T-cell (primary cell): Measurements from ENCODE around the gene TBK1. TPM values are rescaled to one million over a fixed set of nuclear protein-coding genes. Genes with fewer than 3 reads are reported as not detected.
"Not testable (repeated sequence)": the region's sequence is repeated elsewhere in the genome, so short reads cannot be mapped to it uniquely, and the experiment has no call there.

ENCODE experiments used
- ATAC-seq, 4 experiments: fragments of 200-7000 bp in 3 of 4; fragments of 150-1000 bp in 1 of 4; cut with Tn5 transposase; replicated peaks in 1 of 4; 1 replicate in 3 of 4; 2 replicates in 1 of 4; pipeline ENCODE4 v1.10.0; 2021; ENCODE audit warnings: moderate library complexity in 3 of 4, mild to moderate bottlenecking in 2 of 4, moderate number of reproducible peaks in 1 of 4
- CTCF ChIA-PET, 2 donors: fragments of 300-600 bp; sonication (Branson Sonifier 250); formaldehyde crosslinking; loops; one replicate each; lab custom pipeline; 2022; ENCODE audit warnings: antibody characterized with exemption in 2 of 2; lab: Charles Lee
- POLR2A ChIA-PET, 2 donors: fragments of 300-600 bp; sonication (Branson Sonifier 250); formaldehyde crosslinking; loops; one replicate each; lab custom pipeline; 2022; ENCODE audit warnings: antibody characterized with exemption in 2 of 2; lab: Charles Lee
- DNase-seq, 35 experiments: peaks; one replicate each; pipeline versions ENCODE4 v3.0.0 to v3.0.0-alpha.2; 2013 to 2023
- H3K27ac ChIP-seq: one replicate; pipeline ENCODE4 v1.5.1; 2013; ENCODE audit warnings: low read length
- H3K27me3 ChIP-seq, 2 experiments: replicated peaks in 1 of 2; 1 replicate in 1 of 2; 2 replicates in 1 of 2; pipeline versions ENCODE4 v1.6.1 to v1.7.0; 2013; ENCODE audit warnings: low read length in 1 of 2, mixed read lengths in 1 of 2; ENCODE audit not compliant: control insufficient read depth in 2 of 2, insufficient read depth in 2 of 2; ENCODE audit errors: extremely low read depth in 1 of 2
- H3K36me3 ChIP-seq, 2 donors: 1 replicate in 1 of 2; 2 replicates in 1 of 2; pipeline versions ENCODE4 v1.6.1 to v1.7.0; 2013; ENCODE audit warnings: low read length in 1 of 2; ENCODE audit not compliant: control insufficient read depth in 2 of 2, insufficient read depth in 1 of 2; ENCODE audit errors: extremely low read depth in 1 of 2
- H3K4me1 ChIP-seq, 2 experiments: 1 replicate in 1 of 2; 2 replicates in 1 of 2; pipeline versions ENCODE4 v1.6.1 to v1.7.0; 2013; ENCODE audit warnings: low read length in 2 of 2, mixed read lengths in 1 of 2; ENCODE audit not compliant: insufficient read depth in 2 of 2, control insufficient read depth in 1 of 2; ENCODE audit errors: extremely low read depth in 1 of 2
- H3K4me3 ChIP-seq, 2 donors: 1 replicate in 1 of 2; 2 replicates in 1 of 2; pipeline versions ENCODE4 v1.5.1 to v1.7.0; 2013; ENCODE audit warnings: mild to moderate bottlenecking in 2 of 2, low read length in 1 of 2, moderate library complexity in 1 of 2; ENCODE audit not compliant: control insufficient read depth in 1 of 2; ENCODE audit errors: extremely low read depth in 1 of 2
- H3K9me3 ChIP-seq: 2 replicates; pipeline ENCODE4 v1.7.0; 2013
- H3K27ac Mint-ChIP-seq, 2 donors: one replicate each; pipeline ENCODE4 v1.8.0; 2020 to 2021; ENCODE audit warnings: mild to moderate bottlenecking in 2 of 2, mixed read lengths in 2 of 2
- H3K27me3 Mint-ChIP-seq, 2 donors: one replicate each; pipeline ENCODE4 v1.8.0; 2021 to 2022; ENCODE audit warnings: mixed read lengths in 2 of 2
- H3K36me3 Mint-ChIP-seq: one replicate; pipeline ENCODE4 v1.8.0; 2021; ENCODE audit warnings: mixed read lengths
- H3K4me1 Mint-ChIP-seq, 3 donors: one replicate each; pipeline ENCODE4 v1.8.0; 2020 to 2022; ENCODE audit warnings: mixed read lengths in 3 of 3, mild to moderate bottlenecking in 1 of 3
- H3K4me3 Mint-ChIP-seq, 3 donors: one replicate each; pipeline ENCODE4 v1.8.0; 2020 to 2022; ENCODE audit warnings: mild to moderate bottlenecking in 3 of 3, mixed read lengths in 3 of 3, moderate library complexity in 3 of 3
- H3K9me3 Mint-ChIP-seq, 3 donors: one replicate each; pipeline ENCODE4 v1.8.0; 2020 to 2022; ENCODE audit warnings: mixed read lengths in 3 of 3
- WGBS: methylation state at CpG from one replicate; pipeline ENCODE4 v1.1.5; 2013; ENCODE audit warnings: missing lambda C conversion rate; ENCODE audit not compliant: insufficient coverage; 5-methylcytosine and 5-hydroxymethylcytosine counted together
- total RNA-seq, 35 experiments: library from RNA in 6 of 35; stranded (reverse) in 6 of 35; fragments of 120-200 nt in 1 of 35; gene quantifications; one replicate each; pipeline versions ENCODE4 v1.2.1 to v1.2.4 and lab custom pipeline; 2013 to 2026

The TBK1 gene
- total RNA-seq, 5 donors from 2014 or later (not counting 1 experiment from before 2014, with no cell fraction given): 8.9 to 20.0 (median 13.5) TPM

DNA sequence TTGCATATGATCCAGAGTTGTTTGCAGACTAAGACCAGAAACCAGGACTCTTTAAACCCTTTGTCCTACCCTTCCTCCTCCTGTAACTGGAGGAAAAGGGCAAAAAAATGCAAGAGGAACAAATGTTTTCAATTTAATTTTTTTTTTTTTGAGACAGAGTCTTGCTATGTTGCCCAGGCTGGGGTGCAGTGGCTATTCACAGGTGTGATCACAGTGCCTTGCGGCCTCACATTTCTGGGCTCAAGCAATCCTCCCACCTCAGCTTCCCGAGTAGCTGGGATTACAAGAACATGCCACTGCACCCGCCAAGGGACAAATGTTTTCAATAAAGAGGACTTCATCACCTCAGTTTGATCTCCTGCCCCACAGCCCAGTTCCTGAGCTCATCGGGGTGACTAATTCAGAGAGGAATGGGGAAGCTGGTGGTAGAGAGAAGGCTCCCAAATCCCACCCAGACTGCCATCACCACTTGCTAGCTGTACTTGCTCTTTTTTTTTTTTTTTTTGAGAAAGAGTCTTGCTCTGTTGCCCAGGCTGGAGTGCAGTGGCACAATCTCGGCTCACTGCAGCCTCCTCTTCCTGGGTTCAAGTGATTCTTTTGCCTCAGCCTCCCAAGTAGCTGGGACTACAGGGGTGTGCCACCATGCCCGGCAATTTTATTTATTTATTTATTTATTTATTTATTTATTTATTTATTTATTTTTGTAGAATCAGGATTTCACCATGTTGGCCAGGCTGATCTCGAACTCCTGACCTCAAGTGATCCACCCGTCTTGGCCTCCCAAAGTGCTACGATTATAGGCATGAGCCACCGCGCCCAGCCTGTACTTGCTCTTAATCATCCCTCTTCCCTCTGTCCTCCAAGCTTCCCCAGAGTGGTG, 71.9 kb downstream of the TBK1 start:
- H3K36me3 Mint-ChIP-seq, H3K27ac Mint-ChIP-seq, H3K27me3 ChIP-seq, CTCF ChIA-PET, H3K4me1 ChIP-seq, H3K27me3 Mint-ChIP-seq, DNase-seq, H3K4me3 ChIP-seq, ATAC-seq, H3K9me3 Mint-ChIP-seq, H3K4me1 Mint-ChIP-seq, H3K36me3 ChIP-seq, H3K4me3 Mint-ChIP-seq, H3K9me3 ChIP-seq, H3K27ac ChIP-seq: not testable (repeated sequence)
- POLR2A ChIA-PET: interaction anchor here in 1 of 2 donors (0.6 kb wide), 1 partner anchor 496 kb away, joined by 3 read pairs; no protein-coding TSS in a partner anchor
- 96% methylated on average over 4 of the region's 11 CpGs for WGBS

DNA sequence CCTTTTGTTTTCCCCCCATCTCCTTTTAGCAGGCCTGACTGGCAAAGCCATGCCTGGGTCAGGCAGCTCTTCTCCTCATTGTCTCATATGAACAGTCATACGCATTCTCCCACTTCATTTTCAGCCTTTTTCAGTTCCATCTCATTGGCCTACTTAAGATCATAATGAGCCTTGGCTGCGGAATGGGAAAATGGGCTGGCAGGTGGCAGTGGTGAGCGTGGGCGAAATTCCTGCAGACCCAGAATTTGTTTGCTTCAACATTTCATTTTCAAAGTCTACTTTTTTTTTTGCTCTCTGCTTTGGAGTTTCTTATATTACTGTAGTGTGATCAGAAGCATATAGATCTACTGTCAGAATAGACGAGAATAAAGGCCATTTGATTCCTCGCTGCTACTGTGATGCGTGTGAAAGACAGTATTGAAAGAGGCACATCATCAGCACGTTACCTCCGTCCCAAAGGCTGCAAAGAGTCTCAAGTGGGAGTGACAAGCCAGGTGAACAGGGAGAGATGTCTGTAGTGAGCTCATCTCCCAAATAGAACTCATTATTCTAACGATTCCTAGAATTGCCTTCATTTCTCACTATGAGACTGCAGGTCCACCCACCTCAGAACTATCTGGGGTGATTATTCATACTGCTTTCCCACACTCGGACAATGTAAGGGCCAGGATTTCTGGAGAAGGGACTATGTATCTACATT, 73.7 kb downstream of the TBK1 start:
- H3K9me3 ChIP-seq: no peaks in the 10 kb centered on the region
- ATAC-seq (no peak), DNase-seq (no peak)
- H3K36me3 ChIP-seq: no peaks in the 10 kb centered on the region
- H3K4me1 Mint-ChIP-seq: no peaks in the 10 kb centered on the region
- H3K27me3 Mint-ChIP-seq: peaks cover 4 to 6% of the 10 kb centered on the region in 2 donors
- H3K27ac Mint-ChIP-seq: no peak overlapping the region
- no peaks in the 10 kb centered on the region for H3K36me3 Mint-ChIP-seq
- ChIA-PET CTCF (no interaction called here), POLR2A (no interaction called here)
- no peaks in the 10 kb centered on the region for H3K4me1 ChIP-seq
- H3K27me3 ChIP-seq: no peaks in the 10 kb centered on the region
- H3K9me3 Mint-ChIP-seq: no peaks in the 10 kb centered on the region
- no peak overlapping the region for H3K4me3 Mint-ChIP-seq
- no peak overlapping the region for H3K4me3 ChIP-seq
- H3K27ac ChIP-seq: no peak overlapping the region
- WGBS: 100% methylated on average over 1 of the region's 11 CpGs

DNA sequence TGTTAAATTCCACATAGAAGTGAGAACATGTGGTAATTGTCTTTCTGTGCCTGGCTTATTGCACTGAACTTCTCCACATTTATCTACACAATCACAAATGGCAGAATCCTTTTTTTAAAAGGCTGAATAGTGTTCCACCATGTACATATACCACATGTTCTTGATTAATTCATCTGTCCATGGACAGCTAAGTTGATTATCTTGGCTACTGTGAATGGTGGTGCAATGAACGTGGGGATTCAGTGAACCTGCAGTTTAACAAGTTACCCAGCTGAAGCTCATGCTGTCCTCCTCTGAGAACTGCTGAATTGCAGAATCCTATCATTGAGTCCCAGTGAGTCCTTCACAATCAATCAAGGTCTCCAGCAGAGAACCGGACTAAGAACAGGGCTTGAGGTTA, 74.9 kb downstream of the TBK1 start:
- H3K27ac ChIP-seq: no peak overlapping the region

DNA sequence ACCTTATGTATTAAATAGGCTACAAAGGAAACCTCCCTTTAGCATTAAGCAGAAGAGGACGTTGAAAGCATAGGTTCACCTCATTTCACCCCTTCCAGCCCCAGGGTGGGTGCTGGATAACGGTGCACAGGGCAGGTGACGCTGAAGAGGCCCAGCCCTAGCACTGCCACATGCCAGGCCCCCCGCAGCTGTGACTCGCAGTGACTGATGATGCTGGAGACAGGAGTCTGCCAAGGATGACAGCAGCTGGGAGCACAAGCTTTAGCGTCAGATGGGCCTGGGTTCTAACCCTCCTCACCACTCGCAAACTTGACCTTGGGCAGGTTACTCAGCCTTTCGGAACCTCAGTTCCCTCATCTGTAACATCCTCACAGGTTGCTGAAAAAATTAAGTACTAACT, 76.7 kb downstream of the TBK1 start:
- DNase-seq: no peak
- no peaks in the 10 kb centered on the region for H3K36me3 ChIP-seq
- ATAC-seq: no peak
- H3K27me3 ChIP-seq: no peaks in the 10 kb centered on the region
- Mint-ChIP-seq H3K9me3 (no peaks in the 10 kb centered on the region), H3K4me1 (no peaks in the 10 kb centered on the region), H3K27me3 (peaks cover 0 to 1% of the 10 kb centered on the region in 2 donors), H3K4me3 (no peak overlapping the region), H3K36me3 (no peaks in the 10 kb centered on the region), H3K27ac (no peak overlapping the region)
- WGBS: 81% methylated on average over 5 of the region's 8 CpGs
- no peaks in the 10 kb centered on the region for H3K9me3 ChIP-seq
- no peak overlapping the region for H3K27ac ChIP-seq
- ChIA-PET CTCF (interaction anchor here (0.7 to 1.0 kb wide), 2 partner anchors 36 to 284 kb away, joined by 3 read pairs; no protein-coding TSS in a partner anchor), POLR2A (no interaction called here)
- no peak overlapping the region for H3K4me3 ChIP-seq
- H3K4me1 ChIP-seq: no peaks in the 10 kb centered on the region

More for the DNA sequence above, 74.9 kb downstream of the TBK1 start:
- Histone ChIP-seq H3K4me1 (no peaks in the 10 kb centered on the region), H3K4me3 (no peak overlapping the region), H3K9me3 (no peaks in the 10 kb centered on the region), H3K36me3 (no peaks in the 10 kb centered on the region), H3K27me3 (no peaks in the 10 kb centered on the region)
- no peak overlapping the region for H3K4me3 Mint-ChIP-seq
- 86% methylated on average over 1 of the region's 2 CpGs for WGBS
- peaks cover 4 to 6% of the 10 kb centered on the region in 2 donors for H3K27me3 Mint-ChIP-seq
- no peak for DNase-seq
- ChIA-PET CTCF (interaction anchor here in 1 of 2 donors (1.5 kb wide), 1 partner anchor 22 kb away, joined by 5 read pairs; no protein-coding TSS in a partner anchor), POLR2A (interaction anchor here (0.6 kb wide), 2 partner anchors 87 to 95 kb away, joined by 3 to 6 read pairs; no protein-coding TSS in a partner anchor)
- no peaks in the 10 kb centered on the region for H3K9me3 Mint-ChIP-seq
- no peak for ATAC-seq
- no peaks in the 10 kb centered on the region for H3K36me3 Mint-ChIP-seq
- H3K27ac Mint-ChIP-seq: no peak overlapping the region
- H3K4me1 Mint-ChIP-seq: no peaks in the 10 kb centered on the region

DNA sequence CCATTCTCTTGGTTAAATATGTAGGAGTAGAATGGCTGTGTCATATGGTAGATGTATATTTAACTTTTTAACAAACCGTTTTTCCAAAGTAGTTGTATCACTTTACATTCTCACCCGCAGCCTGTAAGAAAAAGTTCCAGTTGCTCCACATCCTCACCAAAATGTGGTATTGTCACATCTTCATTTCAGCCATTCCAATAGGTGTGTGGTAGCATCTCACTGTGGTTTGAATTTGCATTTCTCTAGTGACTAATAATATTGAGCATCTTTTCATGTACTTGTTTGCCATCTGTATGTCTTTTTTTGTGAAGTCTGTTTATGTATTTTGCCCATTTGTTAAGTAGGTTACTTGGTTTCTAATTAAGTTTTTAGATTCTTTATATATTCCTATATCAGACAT, 78.6 kb downstream of the TBK1 start:
- Histone ChIP-seq H3K27ac (no peak overlapping the region), H3K4me1 (no peaks in the 10 kb centered on the region), H3K9me3 (no peaks in the 10 kb centered on the region), H3K27me3 (no peaks in the 10 kb centered on the region), H3K4me3 (no peak overlapping the region), H3K36me3 (no peaks in the 10 kb centered on the region)
- Mint-ChIP-seq H3K36me3 (no peaks in the 10 kb centered on the region), H3K27ac (no peak overlapping the region), H3K4me1 (no peaks in the 10 kb centered on the region), H3K27me3 (no peaks in the 10 kb centered on the region), H3K4me3 (no peak overlapping the region), H3K9me3 (no peaks in the 10 kb centered on the region)
- no peak for DNase-seq
- no CpG with 5 or more reads among the region's 2 CpGs for WGBS
- CTCF ChIA-PET: no interaction called here
- POLR2A ChIA-PET: interaction anchor here in 1 of 2 donors (0.7 kb wide), 1 partner anchor 1058 kb away, joined by 4 read pairs; no protein-coding TSS in a partner anchor
- ATAC-seq: no peak

DNA sequence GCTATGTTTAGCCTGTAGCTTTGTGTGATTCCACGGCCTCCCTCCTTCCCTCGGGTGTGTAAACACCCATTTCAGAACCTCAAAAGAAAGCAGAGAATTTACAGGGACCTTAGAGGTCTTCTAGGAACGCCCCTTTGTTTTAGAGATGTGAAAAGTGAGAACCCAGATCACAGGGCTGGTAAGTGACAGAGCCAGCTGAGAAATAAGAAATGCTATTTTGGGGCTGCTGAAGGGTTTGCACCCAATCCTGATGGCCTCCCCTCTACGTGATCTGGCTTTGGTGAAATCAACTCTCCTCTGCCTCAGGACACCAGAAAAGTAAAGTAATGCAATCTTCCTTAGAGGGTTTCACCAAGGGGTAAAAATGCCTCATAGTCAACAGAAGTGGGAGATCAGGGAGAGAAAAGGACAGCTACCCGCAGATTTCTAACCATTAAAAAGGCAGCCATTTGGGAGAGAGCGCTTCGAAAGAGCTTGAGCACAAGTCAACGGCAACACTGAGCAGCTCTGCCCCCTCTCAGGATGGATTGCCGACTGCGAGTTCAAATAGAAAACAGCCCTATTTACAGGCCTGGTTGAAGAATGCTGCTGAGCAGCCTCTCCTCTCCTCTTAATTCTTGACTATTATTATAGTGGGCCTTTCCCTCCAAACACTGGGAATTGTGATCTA, 79.9 kb downstream of the TBK1 start:
- Histone ChIP-seq H3K4me1 (no peaks in the 10 kb centered on the region), H3K4me3 (no peak overlapping the region), H3K9me3 (no peaks in the 10 kb centered on the region), H3K36me3 (no peaks in the 10 kb centered on the region), H3K27me3 (no peaks in the 10 kb centered on the region), H3K27ac (no peak overlapping the region)
- H3K9me3 Mint-ChIP-seq: no peaks in the 10 kb centered on the region
- no peaks in the 10 kb centered on the region for H3K4me1 Mint-ChIP-seq
- ATAC-seq (no peak), DNase-seq (no peak)
- no peak overlapping the region for H3K27ac Mint-ChIP-seq
- no peak overlapping the region for H3K4me3 Mint-ChIP-seq
- CTCF ChIA-PET: no interaction called here
- H3K27me3 Mint-ChIP-seq: no peaks in the 10 kb centered on the region
- H3K36me3 Mint-ChIP-seq: no peaks in the 10 kb centered on the region
- WGBS: 95% methylated on average over 3 of the region's 10 CpGs
- POLR2A ChIA-PET: no interaction called here
